K562 (cell line): Measurements from ENCODE around the gene PACSIN3. TPM values are rescaled to one million over a fixed set of nuclear protein-coding genes. Genes with fewer than 3 reads are reported as not detected.

Experiments
- CEBPG ChIP-seq, 3 experiments: fragments of 200-800 bp in 1 of 3; sonication (Bioruptor generic) in 1 of 3; sonication (generic) in 1 of 3; formaldehyde crosslinking in 1 of 3; IDR thresholded peaks in 2 of 3; conservative IDR thresholded peaks in 1 of 3; 2 replicates each; pipeline versions ENCODE4 v1.6.1 to v1.8.0; 2016 to 2022; ENCODE audit warnings: missing compliant biosample characterization in 2 of 3, missing genetic modification characterization in 2 of 3, mild to moderate bottlenecking in 1 of 3, missing genetic modification reagents in 1 of 3
- CTBP1 ChIP-seq: fragments of 450-650 bp; IDR thresholded peaks from 2 replicates; pipeline ENCODE4 v1.6.1; 2016; ENCODE audit warnings: borderline replicate concordance
- E2F8 ChIP-seq: fragments of 450-650 bp; IDR thresholded peaks from 2 replicates; pipeline ENCODE4 v1.7.1; 2018; ENCODE audit warnings: mild to moderate bottlenecking, low read depth; ENCODE audit not compliant: partially characterized antibody
- ETS1 ChIP-seq: conservative IDR thresholded peaks from 2 replicates; pipeline ENCODE4 v1.6.1; 2011; ENCODE audit warnings: low read depth, mild to moderate bottlenecking, low read length; ENCODE audit not compliant: control insufficient read depth
- FOXA3 ChIP-seq, 2 experiments: fragments of 450-650 bp in 1 of 2; sonication (generic) in 1 of 2; formaldehyde crosslinking; IDR thresholded peaks in 1 of 2; conservative IDR thresholded peaks in 1 of 2; 2 replicates each; pipeline versions ENCODE4 v1.4.0 to v1.8.0; 2020 to 2022; ENCODE audit warnings: mild to moderate bottlenecking in 2 of 2, missing genetic modification reagents in 1 of 2
- KDM1A ChIP-seq, 2 experiments: fragments of 450-650 bp; IDR thresholded peaks; 2 replicates each; pipeline ENCODE4 v1.6.1; 2016; ENCODE audit warnings: mild to moderate bottlenecking in 2 of 2
- NELFE ChIP-seq: IDR thresholded peaks from 2 replicates; pipeline ENCODE4 v1.6.1; 2011; ENCODE audit warnings: mild to moderate bottlenecking; ENCODE audit not compliant: insufficient read depth, insufficient read length
- NFXL1 ChIP-seq: fragments of 450-650 bp; formaldehyde crosslinking; IDR thresholded peaks from 2 replicates; pipeline ENCODE4 v1.4.0; 2021; ENCODE audit warnings: mild to moderate bottlenecking
- PHB ChIP-seq: fragments of 250-450 bp; sonication (Bioruptor Pico); IDR thresholded peaks from 2 replicates; pipeline ENCODE4 v1.5.0; 2021
- POLR2AphosphoS5 ChIP-seq: IDR thresholded peaks from 2 replicates; pipeline ENCODE4 v1.6.1; 2011; ENCODE audit warnings: mild to moderate bottlenecking, low read depth, low read length, moderate library complexity; ENCODE audit not compliant: control insufficient read depth, insufficient read depth
- RB1 ChIP-seq: fragments of 450-650 bp; IDR thresholded peaks from 2 replicates; pipeline ENCODE4 v1.6.1; 2017; ENCODE audit warnings: low read depth, mild to moderate bottlenecking
- TAF7 ChIP-seq: fragments of 450-650 bp; IDR thresholded peaks from 2 replicates; pipeline ENCODE4 v1.6.1; 2016; ENCODE audit warnings: missing genetic modification characterization, missing compliant biosample characterization
- TSC22D4 ChIP-seq: fragments of 450-650 bp; IDR thresholded peaks from 2 replicates; pipeline ENCODE4 v1.6.1; 2016; ENCODE audit warnings: missing genetic modification characterization, missing biosample characterization, control low read depth
- ZBTB33 ChIP-seq: sonication (generic); formaldehyde crosslinking; IDR thresholded peaks from 2 replicates; pipeline ENCODE4 v1.8.1; 2023; ENCODE audit warnings: mild to moderate bottlenecking, missing genetic modification reagents
- polyA plus RNA-seq, 8 experiments: library from polyadenylated mRNA; depleted of rRNA in 4 of 8; stranded (reverse) in 5 of 8; unstranded in 3 of 8; fragments of >200 nt; fragmentation: Nextera tagmentation in 2 of 8; fragmentation: Illumina TruSeq in 1 of 8; extraction: Ambion mirVana in 2 of 8; extraction: Trizol in 1 of 8; gene quantifications; 2 replicates each; pipeline versions ENCODE4 v1.2.1 to v1.2.3, GENCODE V29; 2011 to 2014; ENCODE audit warnings: inconsistent platforms in 1 of 8, missing spikeins in 1 of 8
- total RNA-seq, 7 experiments: library from RNA; depleted of rRNA in 6 of 7; stranded (reverse); fragments of >200 nt in 6 of 7; fragmentation: Illumina TruSeq in 2 of 7; extraction: Trizol in 2 of 7; gene quantifications; 2 replicates each; pipeline versions ENCODE4 v1.2.1 to v1.2.3, GENCODE V29; 2011 to 2021; ENCODE audit warnings: low replicate concordance in 1 of 7
- TF ChIP-seq, protein P1 (sequence below), 2 experiments: fragments of 450-650 bp; conservative IDR thresholded peaks; 2 replicates each; pipeline ENCODE4 v1.6.1; 2017; ENCODE audit warnings: mild to moderate bottlenecking in 2 of 2, moderate library complexity in 2 of 2
- TF ChIP-seq, protein P2 (sequence below): fragments of 250-450 bp; sonication (Bioruptor Pico); IDR thresholded peaks from 2 replicates; pipeline ENCODE4 v1.8.0; 2022; ENCODE audit warnings: moderate library complexity, mild to moderate bottlenecking, inconsistent platforms
- TF ChIP-seq, protein P3 (sequence below): fragments of 450-650 bp; formaldehyde crosslinking; conservative IDR thresholded peaks from 2 replicates; pipeline ENCODE4 v1.4.0; 2022; ENCODE audit warnings: mild to moderate bottlenecking, missing genetic modification characterization

The PACSIN3 gene
- total and polyA plus RNA-seq, 9 of the 15 experiments (the other 6 are each of a cell fraction or from before 2014, with no cell fraction given): 0.13 to 18.1 (median 7.1) TPM

GRCh38 chr11:47186076-47186699 is at the start of gene PACSIN3 (continued):
- TF ChIP-seq, protein P1, sequence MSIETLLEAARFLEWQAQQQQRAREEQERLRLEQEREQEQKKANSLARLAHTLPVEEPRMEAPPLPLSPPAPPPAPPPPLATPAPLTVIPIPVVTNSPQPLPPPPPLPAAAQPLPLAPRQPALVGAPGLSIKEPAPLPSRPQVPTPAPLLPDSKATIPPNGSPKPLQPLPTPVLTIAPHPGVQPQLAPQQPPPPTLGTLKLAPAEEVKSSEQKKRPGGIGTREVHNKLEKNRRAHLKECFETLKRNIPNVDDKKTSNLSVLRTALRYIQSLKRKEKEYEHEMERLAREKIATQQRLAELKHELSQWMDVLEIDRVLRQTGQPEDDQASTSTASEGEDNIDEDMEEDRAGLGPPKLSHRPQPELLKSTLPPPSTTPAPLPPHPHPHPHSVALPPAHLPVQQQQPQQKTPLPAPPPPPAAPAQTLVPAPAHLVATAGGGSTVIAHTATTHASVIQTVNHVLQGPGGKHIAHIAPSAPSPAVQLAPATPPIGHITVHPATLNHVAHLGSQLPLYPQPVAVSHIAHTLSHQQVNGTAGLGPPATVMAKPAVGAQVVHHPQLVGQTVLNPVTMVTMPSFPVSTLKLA (conservative IDR thresholded peaks at IDR 0.05): 0 out of 4 replicates have a peak, but pooled peaks of 1 of the 2 experiments have one; percentile 20
- TF ChIP-seq PHB (CRISPR knock-in tag): no peak
- TF ChIP-seq CTBP1: peak; percentile 71
- TF ChIP-seq RB1: peak; percentile 8; the same call in 1 of the 2 replicates
- TF ChIP-seq TSC22D4: no peak
- TF ChIP-seq E2F8: no peak
- no peak for TF ChIP-seq KDM1A (IDR thresholded peaks at IDR 0.05)
- no peak for TF ChIP-seq POLR2AphosphoS5
- no peak; the same call in 1 of the 2 replicates for TF ChIP-seq ETS1
- no peak for TF ChIP-seq CEBPG (CRISPR knock-in tag; IDR thresholded peaks at IDR 0.05)
- TF ChIP-seq CEBPG (tag; conservative IDR thresholded peaks at IDR 0.05 in 1 of 2, IDR thresholded peaks at IDR 0.05 in 1 of 2): no peak
- no peak for TF ChIP-seq NFXL1 (CRISPR knock-in tag)
- no peak for TF ChIP-seq TAF7 (tag)
- TF ChIP-seq NELFE: no peak
- TF ChIP-seq ZBTB33 (CRISPR knock-in tag): no peak
- TF ChIP-seq, protein P2, sequence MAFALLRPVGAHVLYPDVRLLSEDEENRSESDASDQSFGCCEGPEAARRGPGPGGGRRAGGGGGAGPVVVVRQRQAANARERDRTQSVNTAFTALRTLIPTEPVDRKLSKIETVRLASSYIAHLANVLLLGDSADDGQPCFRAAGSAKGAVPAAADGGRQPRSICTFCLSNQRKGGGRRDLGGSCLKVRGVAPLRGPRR: no peak
- TF ChIP-seq FOXA3 (CRISPR knock-in tag; conservative IDR thresholded peaks at IDR 0.05 in 1 of 2, IDR thresholded peaks at IDR 0.05 in 1 of 2): no peak
- TF ChIP-seq, protein P3, sequence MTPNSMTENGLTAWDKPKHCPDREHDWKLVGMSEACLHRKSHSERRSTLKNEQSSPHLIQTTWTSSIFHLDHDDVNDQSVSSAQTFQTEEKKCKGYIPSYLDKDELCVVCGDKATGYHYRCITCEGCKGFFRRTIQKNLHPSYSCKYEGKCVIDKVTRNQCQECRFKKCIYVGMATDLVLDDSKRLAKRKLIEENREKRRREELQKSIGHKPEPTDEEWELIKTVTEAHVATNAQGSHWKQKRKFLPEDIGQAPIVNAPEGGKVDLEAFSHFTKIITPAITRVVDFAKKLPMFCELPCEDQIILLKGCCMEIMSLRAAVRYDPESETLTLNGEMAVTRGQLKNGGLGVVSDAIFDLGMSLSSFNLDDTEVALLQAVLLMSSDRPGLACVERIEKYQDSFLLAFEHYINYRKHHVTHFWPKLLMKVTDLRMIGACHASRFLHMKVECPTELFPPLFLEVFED (CRISPR knock-in tag): no peak
